ENCODE results near the gene GTSE1. TPM values are rescaled to one million over a fixed set of nuclear protein-coding genes. Genes with fewer than 3 reads are reported as not detected.

GTSE1 gene
- total RNA-seq, 1 experiment from 2014 or later: 20.6 TPM

DNA sequence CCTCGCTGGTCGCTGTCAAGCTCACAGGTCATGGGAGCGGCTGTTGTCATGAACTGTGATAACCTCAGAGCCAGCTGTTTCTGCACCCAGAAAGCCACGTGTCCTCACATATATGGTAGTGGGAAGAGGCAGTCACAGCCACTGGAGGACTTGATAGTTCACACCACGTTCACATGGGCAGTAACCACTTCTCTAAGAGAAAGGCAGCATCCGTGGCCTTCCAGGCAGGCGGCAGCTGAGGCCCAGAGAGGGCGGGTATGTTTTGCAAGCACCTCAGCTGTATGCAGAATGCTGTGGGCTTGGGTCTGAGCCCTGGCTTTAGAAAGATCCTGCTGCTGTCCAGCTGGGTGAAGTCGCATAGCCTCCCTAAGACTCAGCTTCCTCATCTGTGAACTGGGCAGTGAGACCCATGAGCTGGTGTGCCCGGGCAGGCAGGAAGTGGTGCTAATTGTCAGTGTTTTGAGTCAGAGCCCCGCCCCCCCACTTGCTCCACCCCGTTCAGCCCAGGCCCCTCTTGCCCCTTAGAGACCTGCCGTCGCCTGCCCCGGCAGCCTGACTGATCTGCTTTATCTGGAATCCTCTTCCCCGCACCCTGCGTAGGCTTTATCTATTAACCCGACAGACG, 15.6 kb upstream of the GTSE1 start:
- no peak overlapping the region for H3K4me2 ChIP-seq (ENCODE audit: low read length)
- no peaks in the 10 kb centered on the region for H3K27me3 ChIP-seq (ENCODE audit: low read length)
- ATAC-seq: no peak
- TF ChIP-seq EZH2phosphoT487 (IDR thresholded peaks at IDR 0.05; ENCODE audit: borderline replicate concordance, low read length) (no peak), EZH2 (IDR thresholded peaks at IDR 0.05; ENCODE audit: low read length, unreplicated experiment) (no peak)
- TF ChIP-seq, protein P1, sequence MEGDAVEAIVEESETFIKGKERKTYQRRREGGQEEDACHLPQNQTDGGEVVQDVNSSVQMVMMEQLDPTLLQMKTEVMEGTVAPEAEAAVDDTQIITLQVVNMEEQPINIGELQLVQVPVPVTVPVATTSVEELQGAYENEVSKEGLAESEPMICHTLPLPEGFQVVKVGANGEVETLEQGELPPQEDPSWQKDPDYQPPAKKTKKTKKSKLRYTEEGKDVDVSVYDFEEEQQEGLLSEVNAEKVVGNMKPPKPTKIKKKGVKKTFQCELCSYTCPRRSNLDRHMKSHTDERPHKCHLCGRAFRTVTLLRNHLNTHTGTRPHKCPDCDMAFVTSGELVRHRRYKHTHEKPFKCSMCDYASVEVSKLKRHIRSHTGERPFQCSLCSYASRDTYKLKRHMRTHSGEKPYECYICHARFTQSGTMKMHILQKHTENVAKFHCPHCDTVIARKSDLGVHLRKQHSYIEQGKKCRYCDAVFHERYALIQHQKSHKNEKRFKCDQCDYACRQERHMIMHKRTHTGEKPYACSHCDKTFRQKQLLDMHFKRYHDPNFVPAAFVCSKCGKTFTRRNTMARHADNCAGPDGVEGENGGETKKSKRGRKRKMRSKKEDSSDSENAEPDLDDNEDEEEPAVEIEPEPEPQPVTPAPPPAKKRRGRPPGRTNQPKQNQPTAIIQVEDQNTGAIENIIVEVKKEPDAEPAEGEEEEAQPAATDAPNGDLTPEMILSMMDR (conservative IDR thresholded peaks at IDR 0.05; ENCODE audit: low read depth, low read length): no peak
- no TSS peak for BruUV-seq (replicated peaks)
- ChIA-PET POLR2A (ENCODE audit: unreplicated experiment) (no interaction called here), CTCF (no interaction called here)
- intact Hi-C loops (cut with micrococcal nuclease): no loop called here
- H2AFZ ChIP-seq (ENCODE audit: low read length): no peak overlapping the region
- H3K9me2 ChIP-seq (replicated peaks; ENCODE audit: low read length): no peaks in the 10 kb centered on the region
- H3F3A ChIP-seq (ENCODE audit: low read length, unreplicated experiment): no peaks in the 10 kb centered on the region
- no peaks in the 10 kb centered on the region for H3K9me3 ChIP-seq (ENCODE audit: low read length)
- H3K36me3 ChIP-seq (ENCODE audit: low read depth, low read length): peaks cover 1% of the 10 kb centered on the region; the same call in 1 of the 2 replicates
- H3K79me2 ChIP-seq (ENCODE audit: low read length): no peaks in the 10 kb centered on the region
- no peak overlapping the region for H3K27ac ChIP-seq (ENCODE audit: low read length)
- no peak for DNase-seq
- H4K20me1 ChIP-seq (ENCODE audit: low read length): no peaks in the 10 kb centered on the region
- no peaks in the 10 kb centered on the region for H3K4me1 ChIP-seq (ENCODE audit: insufficient read depth, low read length)
- no peak overlapping the region for H3K9ac ChIP-seq (ENCODE audit: low read length)
- H3K4me3 ChIP-seq (ENCODE audit: low read length): no peak overlapping the region

DNA sequence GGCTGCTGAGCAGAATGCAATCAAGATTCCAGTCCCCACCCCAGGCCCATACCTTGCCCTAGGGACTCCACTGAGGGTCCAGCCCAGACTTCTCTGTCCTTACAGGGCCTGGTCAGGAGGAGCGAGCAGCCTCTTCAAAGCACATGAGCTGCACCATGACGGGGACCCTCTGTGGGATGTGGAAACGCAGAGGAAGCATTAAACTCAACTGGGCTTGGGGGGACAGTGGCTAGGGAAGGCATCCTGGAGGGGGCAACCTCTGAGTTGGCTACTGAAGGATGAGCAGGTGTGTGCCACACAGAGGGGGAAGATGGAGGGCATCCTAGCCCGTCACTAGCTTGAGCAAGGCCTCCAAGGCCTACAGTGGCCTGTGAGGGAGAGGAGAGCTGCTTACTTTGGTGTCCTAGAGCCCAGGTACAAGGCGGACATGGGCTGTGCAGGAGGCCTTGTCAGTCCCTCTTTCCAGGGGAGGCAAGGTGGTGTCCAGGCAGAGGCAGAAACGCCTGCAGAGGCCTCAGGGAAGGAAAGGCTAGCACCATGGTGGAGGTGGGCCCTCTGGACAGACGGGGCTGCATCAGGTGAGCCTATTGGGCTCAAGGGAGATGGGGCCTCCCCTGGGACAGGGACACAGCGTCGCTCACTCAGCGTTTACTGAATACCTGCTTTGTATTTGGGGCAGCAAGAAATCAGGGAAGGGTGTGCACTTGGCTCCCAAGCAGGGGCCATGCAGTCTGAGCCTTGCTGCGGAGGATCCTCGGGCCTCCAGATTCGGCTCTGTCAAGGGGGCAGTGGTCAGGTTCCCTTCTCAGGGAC, 14.6 kb upstream of the GTSE1 start:
- TF ChIP-seq EZH2phosphoT487 (IDR thresholded peaks at IDR 0.05; ENCODE audit: borderline replicate concordance, low read length) (no peak), EZH2 (IDR thresholded peaks at IDR 0.05; ENCODE audit: low read length, unreplicated experiment) (no peak)
- TF ChIP-seq, protein P1 (conservative IDR thresholded peaks at IDR 0.05; ENCODE audit: low read depth, low read length): no peak
- Histone ChIP-seq H3K27ac (ENCODE audit: low read length) (no peak overlapping the region), H3K9me3 (ENCODE audit: low read length) (no peaks in the 10 kb centered on the region), H3K4me1 (ENCODE audit: insufficient read depth, low read length) (no peaks in the 10 kb centered on the region), H3K27me3 (ENCODE audit: low read length) (no peaks in the 10 kb centered on the region), H3K9me2 (replicated peaks; ENCODE audit: low read length) (no peaks in the 10 kb centered on the region), H3K9ac (ENCODE audit: low read length) (no peak overlapping the region), H3K4me3 (ENCODE audit: low read length) (no peak overlapping the region), H2AFZ (ENCODE audit: low read length) (no peak overlapping the region), H4K20me1 (ENCODE audit: low read length) (no peaks in the 10 kb centered on the region), H3K4me2 (ENCODE audit: low read length) (no peak overlapping the region), H3K79me2 (ENCODE audit: low read length) (no peaks in the 10 kb centered on the region), H3F3A (ENCODE audit: low read length, unreplicated experiment) (no peaks in the 10 kb centered on the region), H3K36me3 (ENCODE audit: low read depth, low read length) (no peaks in the 10 kb centered on the region; the same call in 1 of the 2 replicates)
- ChIA-PET POLR2A (ENCODE audit: unreplicated experiment) (no interaction called here), CTCF (no interaction called here)
- ATAC-seq: no peak
- intact Hi-C loops (cut with micrococcal nuclease): no loop called here
- DNase-seq: no peak
- BruUV-seq (replicated peaks): no TSS peak

DNA sequence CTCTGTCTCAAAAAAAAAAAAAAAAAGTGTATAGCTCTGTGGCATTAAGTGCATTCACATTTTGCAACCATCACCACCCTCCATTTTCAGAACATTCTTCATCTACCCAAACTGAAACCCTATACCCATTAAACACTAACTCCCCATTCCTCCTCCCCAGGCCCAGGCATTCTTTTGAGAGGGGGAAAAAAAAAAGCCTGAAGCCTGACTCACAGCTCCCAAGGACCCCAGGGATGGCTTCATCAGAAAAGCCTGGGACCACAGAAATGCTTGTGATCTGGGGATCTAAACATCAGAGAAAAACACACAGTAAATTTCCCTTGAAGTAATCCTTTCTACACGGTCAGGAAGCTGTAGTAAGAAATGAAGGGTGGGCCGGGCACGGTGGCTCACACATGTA, 10.7 kb upstream of the GTSE1 start:
- Histone ChIP-seq H3K9me2 (replicated peaks; ENCODE audit: low read length) (no peaks in the 10 kb centered on the region), H3K27ac (ENCODE audit: low read length) (no peak overlapping the region), H3K36me3 (ENCODE audit: low read depth, low read length) (no peaks in the 10 kb centered on the region; the same call in 1 of the 2 replicates), H3K79me2 (ENCODE audit: low read length) (no peaks in the 10 kb centered on the region), H3K9me3 (ENCODE audit: low read length) (no peaks in the 10 kb centered on the region), H3F3A (ENCODE audit: low read length, unreplicated experiment) (no peaks in the 10 kb centered on the region), H4K20me1 (ENCODE audit: low read length) (no peaks in the 10 kb centered on the region), H3K4me1 (ENCODE audit: insufficient read depth, low read length) (no peaks in the 10 kb centered on the region), H3K4me3 (ENCODE audit: low read length) (no peak overlapping the region), H2AFZ (ENCODE audit: low read length) (no peak overlapping the region), H3K4me2 (ENCODE audit: low read length) (no peak overlapping the region), H3K9ac (ENCODE audit: low read length) (no peak overlapping the region), H3K27me3 (ENCODE audit: low read length) (no peaks in the 10 kb centered on the region)
- TF ChIP-seq, protein P1 (conservative IDR thresholded peaks at IDR 0.05; ENCODE audit: low read depth, low read length): no peak
- TF ChIP-seq EZH2phosphoT487 (IDR thresholded peaks at IDR 0.05; ENCODE audit: borderline replicate concordance, low read length) (no peak), EZH2 (IDR thresholded peaks at IDR 0.05; ENCODE audit: low read length, unreplicated experiment) (no peak)
- ATAC-seq (no peak), DNase-seq (no peak)
- intact Hi-C loops (cut with micrococcal nuclease): no loop called here
- BruUV-seq (replicated peaks): TSS peak; percentile 19
- ChIA-PET CTCF (no interaction called here), POLR2A (ENCODE audit: unreplicated experiment) (no interaction called here)
